Breast epithelium (tissue), 4 donors: ENCODE data around the gene KLHDC10. TPM values are rescaled to one million over a fixed set of nuclear protein-coding genes. Genes with fewer than 3 reads are reported as not detected.

Experiments used
- DNase-seq, 2 donors: peaks; one replicate each; pipeline ENCODE4 v3.0.0-alpha.2; 2019; ENCODE audit warnings: low spot score in 2 of 2
- H3K27ac ChIP-seq, 2 donors: fragments of 200-600 bp; sonication (generic) in 1 of 2; one replicate each; pipeline ENCODE4 v1.5.1; 2016 to 2019; ENCODE audit warnings: mild to moderate bottlenecking in 1 of 2
- H3K27me3 ChIP-seq, 2 donors: fragments of 200-600 bp; sonication (generic) in 1 of 2; one replicate each; pipeline versions ENCODE4 v1.5.1 to v1.6.0; 2017 to 2019; ENCODE audit warnings: control low read depth in 1 of 2, mild to moderate bottlenecking in 1 of 2
- H3K36me3 ChIP-seq: fragments of 200-600 bp; one replicate; pipeline ENCODE4 v1.5.1; 2019
- H3K4me1 ChIP-seq, 2 donors: fragments of 200-600 bp; sonication (generic); one replicate each; pipeline ENCODE4 v1.5.1; 2016 to 2019; ENCODE audit warnings: control low read depth in 1 of 2
- H3K4me3 ChIP-seq, 3 donors: fragments of 200-600 bp; sonication (generic); 1 replicate in 2 of 3; 2 replicates in 1 of 3; pipeline ENCODE4 v1.5.1; 2016 to 2019; ENCODE audit warnings: mild to moderate bottlenecking in 3 of 3, moderate library complexity in 2 of 3
- H3K9me3 ChIP-seq, 2 donors: fragments of 200-600 bp; sonication (generic) in 1 of 2; one replicate each; pipeline ENCODE4 v1.5.1; 2016 to 2019; ENCODE audit warnings: control low read depth in 1 of 2
- CTCF ChIP-seq, 3 donors: fragments of 450-650 bp; IDR thresholded peaks; one replicate each; pipeline ENCODE4 v1.5.1; 2016 to 2017; ENCODE audit warnings: antibody characterized with exemption in 3 of 3, mild to moderate bottlenecking in 3 of 3, moderate library complexity in 3 of 3
- POLR2A ChIP-seq: fragments of 450-650 bp; IDR thresholded peaks from one replicate; pipeline ENCODE4 v1.6.1; 2016; ENCODE audit warnings: antibody characterized with exemption, mild to moderate bottlenecking, moderate library complexity
- POLR2AphosphoS5 ChIP-seq, 3 donors: sonication (generic); formaldehyde crosslinking; IDR thresholded peaks; one replicate each; pipeline ENCODE4 v1.6.1; 2017; ENCODE audit warnings: antibody characterized with exemption in 3 of 3
- intact Hi-C: fragments of 100-400 bp; cut with DNase I; formaldehyde crosslinking; loops from one replicate; pipeline ENCODE4 v1.15.1; 2023; ENCODE audit warnings: low total_unique reads
- total RNA-seq, 3 donors: library from RNA; depleted of rRNA; stranded (reverse); fragments of >200 nt; gene quantifications; one replicate each; pipeline ENCODE4 v1.1.0, GENCODE V29; 2016

KLHDC10 gene
- total RNA-seq, 3 donors from 2014 or later, result 23.3 to 28.0 (median 28.0) TPM

GRCh38 chr7:130146693-130147405 is 76.5 kb downstream of the KLHDC10 start:
- TF ChIP-seq CTCF (IDR thresholded peaks at IDR 0.05), result no peak
- no peak for TF ChIP-seq POLR2AphosphoS5 (IDR thresholded peaks at IDR 0.05)
- DNase-seq, result no peak
- Histone ChIP-seq H3K4me3 (no peak overlapping the region), H3K36me3 (no peaks in the 10 kb centered on the region), H3K27me3 (no peaks in the 10 kb centered on the region), H3K4me1 (no peaks in the 10 kb centered on the region), H3K27ac (no peak overlapping the region), H3K9me3 (no peaks in the 10 kb centered on the region)
- intact Hi-C loops, result no loop called here

GRCh38 chr7:130147710-130148325 is 77.5 kb downstream of the KLHDC10 start:
- intact Hi-C loops, result no loop called here
- Histone ChIP-seq H3K9me3 (no peaks in the 10 kb centered on the region), H3K27ac (no peak overlapping the region), H3K4me1 (no peaks in the 10 kb centered on the region), H3K27me3 (no peaks in the 10 kb centered on the region), H3K36me3 (no peaks in the 10 kb centered on the region), H3K4me3 (no peak overlapping the region)
- no peak for TF ChIP-seq POLR2A
- no peak for TF ChIP-seq CTCF (IDR thresholded peaks at IDR 0.05)
- no peak for TF ChIP-seq POLR2AphosphoS5 (IDR thresholded peaks at IDR 0.05)
- no peak for DNase-seq

GRCh38 chr7:130148561-130148960 is 78.2 kb downstream of the KLHDC10 start:
- H3K4me1 ChIP-seq, result peaks cover 2 to 4% of the 10 kb centered on the region in 2 donors
- H3K4me3 ChIP-seq, result no peak overlapping the region
- no peak for DNase-seq
- intact Hi-C loops, result no loop called here
- no peaks in the 10 kb centered on the region for H3K9me3 ChIP-seq
- H3K27me3 ChIP-seq, result no peaks in the 10 kb centered on the region
- H3K36me3 ChIP-seq, result no peaks in the 10 kb centered on the region
- no peak overlapping the region for H3K27ac ChIP-seq
- TF ChIP-seq POLR2AphosphoS5 (IDR thresholded peaks at IDR 0.05) (no peak), POLR2A (no peak), CTCF (IDR thresholded peaks at IDR 0.05) (no peak)

- H3K27me3 ChIP-seq, result no peaks in the 10 kb centered on the region
- H3K9me3 ChIP-seq, result no peaks in the 10 kb centered on the region
- no peak for TF ChIP-seq POLR2A
- TF ChIP-seq POLR2AphosphoS5 (IDR thresholded peaks at IDR 0.05), result no peak
- no peak for TF ChIP-seq CTCF (IDR thresholded peaks at IDR 0.05)
- DNase-seq, result no peak
- no peak overlapping the region for H3K4me3 ChIP-seq
- no peaks in the 10 kb centered on the region for H3K36me3 ChIP-seq
- intact Hi-C loops, result no loop called here
- no peak overlapping the region for H3K27ac ChIP-seq
- H3K4me1 ChIP-seq, result peaks cover 4 to 5% of the 10 kb centered on the region in 2 donors
Measured at GRCh38 chr7:130149281-130150139, 79.2 kb downstream of the KLHDC10 start.

GRCh38 chr7:130150587-130150986 is 80.3 kb downstream of the KLHDC10 start:
- no peak for DNase-seq
- no peaks in the 10 kb centered on the region for H3K36me3 ChIP-seq
- no peaks in the 10 kb centered on the region for H3K27me3 ChIP-seq
- H3K4me1 ChIP-seq, result peaks cover 4 to 5% of the 10 kb centered on the region in 2 donors
- TF ChIP-seq CTCF (IDR thresholded peaks at IDR 0.05) (no peak), POLR2A (no peak), POLR2AphosphoS5 (IDR thresholded peaks at IDR 0.05) (no peak)
- H3K9me3 ChIP-seq, result no peaks in the 10 kb centered on the region
- no peak overlapping the region for H3K4me3 ChIP-seq
- intact Hi-C loops, result no loop called here
- H3K27ac ChIP-seq, result no peak overlapping the region
